Heart left ventricle (tissue), 16 donors: ENCODE measurements around the gene KLRC2. TPM values are rescaled to one million over a fixed set of nuclear protein-coding genes. Genes with fewer than 3 reads are reported as not detected.
"Not testable (repeated sequence)": the region's sequence is repeated elsewhere in the genome, so short reads cannot be mapped to it uniquely, and the experiment has no call there.

ENCODE experiments used
- ATAC-seq, 4 donors: fragments of 200-7000 bp; cut with Tn5 transposase; one replicate each; pipeline ENCODE4 v1.9.1; 2020 to 2022; ENCODE audit warnings: moderate library complexity in 4 of 4, mild to moderate bottlenecking in 3 of 4, moderate number of reproducible peaks in 1 of 4
- DNase-seq, 5 donors: peaks; one replicate each; pipeline ENCODE4 v3.0.0-alpha.2; 2020
- H3K27ac ChIP-seq, 12 donors: fragments of 200-600 bp; sonication (generic) in 4 of 12; one replicate each; pipeline versions ENCODE4 v1.5.0 to v1.8.0; 2016 to 2022; ENCODE audit warnings: mild to moderate bottlenecking in 2 of 12
- H3K27me3 ChIP-seq, 9 donors: fragments of 200-600 bp; sonication (generic) in 2 of 9; one replicate each; pipeline versions ENCODE4 v1.5.1 to v1.8.0; 2016 to 2022; ENCODE audit warnings: mild to moderate bottlenecking in 3 of 9
- H3K36me3 ChIP-seq, 9 donors: fragments of 200-600 bp; sonication (generic) in 2 of 9; one replicate each; pipeline versions ENCODE4 v1.5.0 to v1.8.0; 2018 to 2022; ENCODE audit warnings: mild to moderate bottlenecking in 2 of 9
- H3K4me1 ChIP-seq, 12 donors: fragments of 200-600 bp; sonication (generic) in 4 of 12; one replicate each; pipeline versions ENCODE4 v1.5.0 to v1.8.0; 2016 to 2022; ENCODE audit warnings: mild to moderate bottlenecking in 3 of 12
- H3K4me3 ChIP-seq, 12 donors: fragments of 200-600 bp; sonication (generic) in 4 of 12; one replicate each; pipeline versions ENCODE4 v1.5.0 to v1.8.0; 2017 to 2022; ENCODE audit warnings: mild to moderate bottlenecking in 9 of 12, moderate library complexity in 4 of 12
- H3K9me3 ChIP-seq, 12 donors: fragments of 200-600 bp; sonication (generic) in 4 of 12; one replicate each; pipeline versions ENCODE4 v1.5.0 to v1.8.0; 2016 to 2022; ENCODE audit warnings: mild to moderate bottlenecking in 1 of 12
- POLR2A ChIP-seq, 2 donors: fragments of 450-650 bp; IDR thresholded peaks; one replicate each; pipeline ENCODE4 v1.6.1; 2017; ENCODE audit warnings: antibody characterized with exemption in 2 of 2, mild to moderate bottlenecking in 2 of 2, moderate library complexity in 2 of 2
- WGBS, 4 donors: extraction: QIAGEN DNeasy Blood & Tissue Kit in 2 of 4; methylation state at CpG; one replicate each; pipeline versions ENCODE4 v1.1.5 to v1.1.7; 2013 to 2018; 5-methylcytosine and 5-hydroxymethylcytosine counted together
- intact Hi-C, 10 donors: fragments of 100-400 bp; cut with DNase I; formaldehyde crosslinking; loops; one replicate each; pipeline versions ENCODE4 v1.11.1 to v1.14.2; 2022
- polyA plus RNA-seq, 2 donors: library from polyadenylated mRNA; stranded (reverse); fragments of 200-250 nt; gene quantifications; one replicate each; pipeline ENCODE4 v1.2.3, GENCODE V29; 2013
- total RNA-seq, 9 donors: library from RNA; depleted of rRNA in 2 of 9; stranded (reverse); fragments of >200 nt in 2 of 9; fragmentation: NEBNext Ultra II Directional in 3 of 9; extraction: Animal tissue kit (Norgen Biotek cat#: 25700) in 3 of 9; gene quantifications; one replicate each; pipeline versions ENCODE4 v1.1.0 to v1.2.4, GENCODE V29; 2016 to 2023
- TF ChIP-seq, protein P1 (sequence below), 12 donors: fragments of 200-600 bp; sonication (generic) in 4 of 12; IDR thresholded peaks; one replicate each; pipeline versions ENCODE4 v1.5.0 to v1.8.0; 2018 to 2022; ENCODE audit warnings: antibody characterized with exemption in 12 of 12, mild to moderate bottlenecking in 5 of 12
- donor health status: ischemic (EF 13 %, LVEDD 7.1; RV severe dilation, severe dysfunction).
- donor health status: healthy with polysubstance abuse.
- donor health status: DM: no; HTN: yes; CAD: no.
- donor health status: DM: no; HTN: no; CAD: no.
- donor health status: ischemic (EF 25% LVEDD 6.9; RV normal size, moderate dysfunction).
- donor health status: ischemic (EF 25% LVEDD 5.7; RV mildly dilated, moderate dysfunction).
- donor health status: healthy.
- donor health status: DM: yes; HTN: yes; CAD: no.
- donor health status: ischemic (EF 35%, LVEDD 5.7; RV mildly dilated, moderate dysfunction).
- donor health status: nonischemic (EF 11% LVEDD 7.7; RV severe dilation, severe dysfunction).
- donor health status: DM: yes; HTN: yes; CAD: no.
- donor health status: PGD.
- donor health status: ischemic (EF 29% LVEDD 5.4; RV normal size, mild dysfunction).
- donor health status: nonischemic (EF 23%, LVEDD 6.1; RV moderate dilation, normal function).

Gene KLRC2
- total and polyA plus RNA-seq, 11 donors = 0.51 TPM; not detected in 10

- no peak overlapping the region for H3K4me3 ChIP-seq
Measured at GRCh38 chr12:10400829-10401228, 35.0 kb downstream of the KLRC2 start.

GRCh38 chr12:10398168-10398567, 37.6 kb downstream of the KLRC2 start:
- TF ChIP-seq, protein P1, sequence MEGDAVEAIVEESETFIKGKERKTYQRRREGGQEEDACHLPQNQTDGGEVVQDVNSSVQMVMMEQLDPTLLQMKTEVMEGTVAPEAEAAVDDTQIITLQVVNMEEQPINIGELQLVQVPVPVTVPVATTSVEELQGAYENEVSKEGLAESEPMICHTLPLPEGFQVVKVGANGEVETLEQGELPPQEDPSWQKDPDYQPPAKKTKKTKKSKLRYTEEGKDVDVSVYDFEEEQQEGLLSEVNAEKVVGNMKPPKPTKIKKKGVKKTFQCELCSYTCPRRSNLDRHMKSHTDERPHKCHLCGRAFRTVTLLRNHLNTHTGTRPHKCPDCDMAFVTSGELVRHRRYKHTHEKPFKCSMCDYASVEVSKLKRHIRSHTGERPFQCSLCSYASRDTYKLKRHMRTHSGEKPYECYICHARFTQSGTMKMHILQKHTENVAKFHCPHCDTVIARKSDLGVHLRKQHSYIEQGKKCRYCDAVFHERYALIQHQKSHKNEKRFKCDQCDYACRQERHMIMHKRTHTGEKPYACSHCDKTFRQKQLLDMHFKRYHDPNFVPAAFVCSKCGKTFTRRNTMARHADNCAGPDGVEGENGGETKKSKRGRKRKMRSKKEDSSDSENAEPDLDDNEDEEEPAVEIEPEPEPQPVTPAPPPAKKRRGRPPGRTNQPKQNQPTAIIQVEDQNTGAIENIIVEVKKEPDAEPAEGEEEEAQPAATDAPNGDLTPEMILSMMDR (IDR thresholded peaks at IDR 0.05) = no peak
- no peak for TF ChIP-seq POLR2A (IDR thresholded peaks at IDR 0.05)
- 73 to 85% (median 81%) methylated on average over 2 of the region's 2 CpGs for whole genome bisulfite sequencing, 4 donors
- DNase-seq (no peak), ATAC-seq (no peak)
- Histone ChIP-seq H3K4me1 (peaks cover 0 to 13% (median 0%) of the 10 kb centered on the region in 12 donors), H3K9me3 (no peaks in the 10 kb centered on the region), H3K27me3 (no peaks in the 10 kb centered on the region), H3K27ac (no peak overlapping the region), H3K4me3 (no peak overlapping the region), H3K36me3 (no peaks in the 10 kb centered on the region)
- intact Hi-C loops = no loop called here

More at GRCh38 chr12:10400829-10401228, 35.0 kb downstream of the KLRC2 start:
- Histone ChIP-seq H3K36me3 (no peaks in the 10 kb centered on the region), H3K27ac (no peak overlapping the region), H3K9me3 (peaks cover 0 to 9% (median 0%) of the 10 kb centered on the region in 12 donors), H3K4me1 (peaks cover 0 to 4% (median 0%) of the 10 kb centered on the region in 12 donors), H3K27me3 (no peaks in the 10 kb centered on the region)
- no peak for DNase-seq
- intact Hi-C loops = no loop called here
- no peak for TF ChIP-seq POLR2A (IDR thresholded peaks at IDR 0.05)
- TF ChIP-seq, protein P1 (IDR thresholded peaks at IDR 0.05) = no peak
- ATAC-seq = no peak

DNA sequence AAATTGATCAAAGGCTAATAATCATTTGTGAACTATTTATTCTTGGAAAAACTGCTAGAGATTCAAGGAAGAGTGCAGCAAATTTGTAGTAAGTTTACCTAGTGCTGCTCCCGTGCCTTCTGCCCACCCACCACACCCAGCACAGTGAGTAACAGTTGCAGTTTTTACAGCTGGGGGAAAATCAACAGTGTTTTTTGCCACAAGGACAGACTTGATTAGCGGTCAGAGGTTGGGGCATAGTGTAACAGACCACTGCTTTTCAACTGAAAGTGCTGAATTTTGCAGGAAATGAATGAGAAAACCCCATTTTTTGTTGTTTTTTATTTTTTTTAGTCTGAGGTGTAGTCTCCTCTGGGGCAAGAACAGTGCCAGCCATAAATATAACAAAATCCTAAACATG, 38.5 kb downstream of the KLRC2 start:
- intact Hi-C loops = no loop called here
- H3K9me3 ChIP-seq = no peaks in the 10 kb centered on the region

DNA sequence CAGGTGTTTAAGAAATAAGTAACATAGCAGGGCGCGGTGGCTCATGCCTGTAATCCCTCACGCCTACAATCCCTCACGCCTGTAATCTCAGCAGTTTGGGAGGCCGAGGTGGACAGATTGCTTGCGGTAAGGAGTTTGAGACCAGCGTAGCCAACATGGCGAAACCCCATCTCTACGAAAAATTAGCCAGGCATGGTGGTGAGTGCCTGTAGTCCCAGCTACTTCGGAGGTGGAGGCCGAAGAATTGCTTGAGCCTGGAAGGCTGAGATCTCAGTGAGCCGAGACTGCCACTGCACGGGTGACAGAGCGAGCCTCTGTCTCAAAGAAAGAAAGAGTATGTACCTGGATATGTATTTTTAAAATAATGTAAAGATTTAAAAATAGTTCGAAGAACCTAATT, 39.6 kb downstream of the KLRC2 start:
- intact Hi-C loops, H3K27me3 ChIP-seq, H3K4me3 ChIP-seq, H3K36me3 ChIP-seq, DNase-seq, H3K9me3 ChIP-seq, ATAC-seq: not testable (repeated sequence)
- Histone ChIP-seq H3K4me1 (peaks cover 0 to 28% (median 0%) of the 10 kb centered on the region in 12 donors), H3K27ac (peak overlapping the region in 2 of 12 donors; percentile 40 to 74)
- WGBS, 4 donors = 89 to 94% (median 92%) methylated on average over 15 of the region's 15 CpGs

More for the DNA sequence above, 38.5 kb downstream of the KLRC2 start:
- TF ChIP-seq, protein P1 (IDR thresholded peaks at IDR 0.05) = no peak
- no peak for TF ChIP-seq POLR2A (IDR thresholded peaks at IDR 0.05)
- Histone ChIP-seq H3K36me3 (no peaks in the 10 kb centered on the region), H3K4me3 (no peak overlapping the region), H3K4me1 (peaks cover 0 to 22% (median 0%) of the 10 kb centered on the region in 12 donors), H3K27me3 (no peaks in the 10 kb centered on the region), H3K27ac (peak overlapping the region in 1 of 12 donors; percentile 0)
- ATAC-seq (no peak), DNase-seq (no peak)
- WGBS, 4 donors = 49 to 77% (median 61%) methylated on average over 2 of the region's 2 CpGs
